ENCODE data around the gene QKI.
A peak's percentile ranks its signal among the peaks of the same experiment; 100 is the strongest.

GRCh38 chr6:163435023-163435422, 20.5 kb downstream of the QKI start:
- TF ChIP-seq POLR2A (IDR thresholded peaks at IDR 0.05; ENCODE audit: control extremely low read depth in 1 of 2, low read depth in 2 of 2, low read length in 2 of 2) (no peak), EGR1 (IDR thresholded peaks at IDR 0.05; ENCODE audit: borderline replicate concordance, low read depth, low read length) (no peak), TBP (IDR thresholded peaks at IDR 0.05; ENCODE audit: low read depth, low read length) (no peak), MAX (IDR thresholded peaks at IDR 0.05) (no peak), CEBPB (IDR thresholded peaks at IDR 0.05; ENCODE audit: low read depth, low read length) (peak; percentile 88), GABPA (IDR thresholded peaks at IDR 0.05; ENCODE audit: borderline replicate concordance, insufficient read depth, low read length) (no peak), E2F6 (IDR thresholded peaks at IDR 0.05) (no peak), TAF7 (optimal IDR thresholded peaks at IDR 0.05; ENCODE audit: borderline replicate concordance, low read depth, low read length) (no peak), EZH2 (IDR thresholded peaks at IDR 0.05; ENCODE audit: low read depth, low read length, severe bottlenecking) (no peak), RXRA (IDR thresholded peaks at IDR 0.05; ENCODE audit: insufficient read depth, low read depth, low read length) (no peak)
- TF ChIP-seq, protein P1, sequence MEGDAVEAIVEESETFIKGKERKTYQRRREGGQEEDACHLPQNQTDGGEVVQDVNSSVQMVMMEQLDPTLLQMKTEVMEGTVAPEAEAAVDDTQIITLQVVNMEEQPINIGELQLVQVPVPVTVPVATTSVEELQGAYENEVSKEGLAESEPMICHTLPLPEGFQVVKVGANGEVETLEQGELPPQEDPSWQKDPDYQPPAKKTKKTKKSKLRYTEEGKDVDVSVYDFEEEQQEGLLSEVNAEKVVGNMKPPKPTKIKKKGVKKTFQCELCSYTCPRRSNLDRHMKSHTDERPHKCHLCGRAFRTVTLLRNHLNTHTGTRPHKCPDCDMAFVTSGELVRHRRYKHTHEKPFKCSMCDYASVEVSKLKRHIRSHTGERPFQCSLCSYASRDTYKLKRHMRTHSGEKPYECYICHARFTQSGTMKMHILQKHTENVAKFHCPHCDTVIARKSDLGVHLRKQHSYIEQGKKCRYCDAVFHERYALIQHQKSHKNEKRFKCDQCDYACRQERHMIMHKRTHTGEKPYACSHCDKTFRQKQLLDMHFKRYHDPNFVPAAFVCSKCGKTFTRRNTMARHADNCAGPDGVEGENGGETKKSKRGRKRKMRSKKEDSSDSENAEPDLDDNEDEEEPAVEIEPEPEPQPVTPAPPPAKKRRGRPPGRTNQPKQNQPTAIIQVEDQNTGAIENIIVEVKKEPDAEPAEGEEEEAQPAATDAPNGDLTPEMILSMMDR (IDR thresholded peaks at IDR 0.05; ENCODE audit: control extremely low read depth in 1 of 3, insufficient read depth in 1 of 3, low read depth in 1 of 3, low read length in 3 of 3) = no peak
